ENCODE results near the gene MRPS27.

DNA sequence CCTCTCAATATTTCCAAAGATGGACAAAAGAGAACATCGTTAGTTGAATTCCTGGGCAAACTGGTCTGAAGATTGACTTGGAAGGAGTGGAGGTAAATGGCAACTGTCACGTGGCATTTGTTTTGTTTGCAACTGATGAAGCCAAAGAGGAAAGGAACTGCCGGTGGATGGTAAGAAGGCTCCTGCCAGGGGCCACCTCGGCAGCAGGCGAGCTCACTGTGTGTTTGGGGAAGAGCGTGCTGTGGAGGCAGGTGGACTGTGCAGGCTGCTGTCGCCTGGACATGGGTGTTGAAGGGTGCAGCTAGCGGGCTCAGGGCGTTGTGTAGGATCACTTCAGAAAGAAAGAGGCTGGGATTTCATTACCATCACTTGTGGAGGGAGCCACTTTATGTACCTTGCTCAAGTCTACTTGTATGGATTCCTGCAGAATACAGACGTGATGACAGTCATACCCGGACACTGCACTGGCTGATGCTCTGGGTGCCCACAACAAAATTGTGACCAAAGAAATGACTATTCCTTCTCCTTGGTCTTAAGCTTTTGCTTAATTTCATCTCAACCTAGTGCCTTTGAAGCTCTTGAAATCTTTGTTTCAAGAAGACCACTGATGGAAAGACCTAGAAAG is 140.1 kb downstream of the MRPS27 start:
- TF ChIP-seq MYC (IDR thresholded peaks at IDR 0.05; ENCODE audit: borderline replicate concordance, low read length) (no peak), ZFP36 (IDR thresholded peaks at IDR 0.05; ENCODE audit: borderline replicate concordance, partially characterized antibody) (no peak), RCOR1 (IDR thresholded peaks at IDR 0.05; ENCODE audit: low read depth, low read length) (no peak), NR3C1 (IDR thresholded peaks at IDR 0.05) (no peak)
- TF ChIP-seq, protein P1, sequence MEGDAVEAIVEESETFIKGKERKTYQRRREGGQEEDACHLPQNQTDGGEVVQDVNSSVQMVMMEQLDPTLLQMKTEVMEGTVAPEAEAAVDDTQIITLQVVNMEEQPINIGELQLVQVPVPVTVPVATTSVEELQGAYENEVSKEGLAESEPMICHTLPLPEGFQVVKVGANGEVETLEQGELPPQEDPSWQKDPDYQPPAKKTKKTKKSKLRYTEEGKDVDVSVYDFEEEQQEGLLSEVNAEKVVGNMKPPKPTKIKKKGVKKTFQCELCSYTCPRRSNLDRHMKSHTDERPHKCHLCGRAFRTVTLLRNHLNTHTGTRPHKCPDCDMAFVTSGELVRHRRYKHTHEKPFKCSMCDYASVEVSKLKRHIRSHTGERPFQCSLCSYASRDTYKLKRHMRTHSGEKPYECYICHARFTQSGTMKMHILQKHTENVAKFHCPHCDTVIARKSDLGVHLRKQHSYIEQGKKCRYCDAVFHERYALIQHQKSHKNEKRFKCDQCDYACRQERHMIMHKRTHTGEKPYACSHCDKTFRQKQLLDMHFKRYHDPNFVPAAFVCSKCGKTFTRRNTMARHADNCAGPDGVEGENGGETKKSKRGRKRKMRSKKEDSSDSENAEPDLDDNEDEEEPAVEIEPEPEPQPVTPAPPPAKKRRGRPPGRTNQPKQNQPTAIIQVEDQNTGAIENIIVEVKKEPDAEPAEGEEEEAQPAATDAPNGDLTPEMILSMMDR (IDR thresholded peaks at IDR 0.05), result no peak
